Peyer's patch (tissue), 4 donors: ENCODE measurements around the gene MYO1H. TPM values are rescaled to one million over a fixed set of nuclear protein-coding genes. Genes with fewer than 3 reads are reported as not detected.

Source experiments
- DNase-seq, 3 donors: peaks; one replicate each; pipeline ENCODE4 v3.0.0-alpha.2; 2017 to 2019
- H3K27ac ChIP-seq, 4 donors: fragments of 200-600 bp; sonication (generic); one replicate each; pipeline ENCODE4 v1.5.1; 2016 to 2019
- H3K27me3 ChIP-seq, 2 donors: fragments of 200-600 bp; sonication (generic); one replicate each; pipeline ENCODE4 v1.5.1; 2019
- H3K36me3 ChIP-seq, 3 donors: fragments of 200-600 bp; sonication (generic); one replicate each; pipeline ENCODE4 v1.5.1; 2016 to 2019
- H3K4me1 ChIP-seq, 4 donors: fragments of 200-600 bp; sonication (generic); one replicate each; pipeline ENCODE4 v1.5.1; 2016 to 2019
- H3K4me3 ChIP-seq, 4 donors: fragments of 200-600 bp; sonication (generic); 1 replicate in 3 of 4; 2 replicates in 1 of 4; pipeline ENCODE4 v1.5.1; 2016 to 2019; ENCODE audit warnings: mild to moderate bottlenecking in 1 of 4
- H3K9me3 ChIP-seq, 4 donors: fragments of 200-600 bp; sonication (generic); one replicate each; pipeline ENCODE4 v1.5.1; 2016 to 2019; ENCODE audit warnings: mild to moderate bottlenecking in 1 of 4
- POLR2A ChIP-seq, 2 donors: fragments of 450-650 bp; IDR thresholded peaks; one replicate each; pipeline ENCODE4 v1.5.1; 2017; ENCODE audit warnings: antibody characterized with exemption in 2 of 2, mild to moderate bottlenecking in 2 of 2, moderate library complexity in 2 of 2
- total RNA-seq, 4 donors: library from RNA; depleted of rRNA; stranded (reverse); fragments of >200 nt; gene quantifications; one replicate each; pipeline ENCODE4 v1.1.0, GENCODE V29; 2016
- TF ChIP-seq, protein P1 (sequence below), 6 experiments: fragments of 450-650 bp in 4 of 6; fragments of 200-600 bp in 2 of 6; sonication (generic) in 1 of 6; IDR thresholded peaks; one replicate each; pipeline ENCODE4 v1.5.1; 2017 to 2019; ENCODE audit warnings: antibody characterized with exemption in 6 of 6, mild to moderate bottlenecking in 3 of 6, moderate library complexity in 1 of 6

MYO1H gene
- total RNA-seq, 4 donors from 2014 or later: not detected

DNA sequence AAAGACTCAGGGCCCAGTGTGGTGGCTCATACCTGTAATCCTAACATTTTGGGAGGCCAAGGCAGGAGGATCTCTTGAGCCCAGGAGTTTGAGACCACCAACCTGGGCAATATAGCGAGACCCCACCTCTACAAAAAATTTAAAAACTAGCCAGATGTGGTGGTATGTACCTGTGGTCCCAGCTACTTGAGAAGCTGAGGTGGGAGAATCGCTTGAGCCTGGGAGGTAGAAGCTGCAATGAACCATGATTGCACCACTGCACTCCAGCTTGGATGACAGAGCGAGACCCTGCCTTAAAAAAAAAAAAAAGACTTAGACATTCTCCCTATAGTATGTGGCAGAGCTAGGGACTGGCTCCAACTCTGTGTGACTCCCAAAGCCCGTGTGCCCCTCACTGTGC is 132.7 kb downstream of the MYO1H start:
- H3K4me1 ChIP-seq: peaks cover 3 to 32% (median 12%) of the 10 kb centered on the region in 4 donors
- TF ChIP-seq POLR2A (IDR thresholded peaks at IDR 0.05): no peak
- TF ChIP-seq, protein P1, sequence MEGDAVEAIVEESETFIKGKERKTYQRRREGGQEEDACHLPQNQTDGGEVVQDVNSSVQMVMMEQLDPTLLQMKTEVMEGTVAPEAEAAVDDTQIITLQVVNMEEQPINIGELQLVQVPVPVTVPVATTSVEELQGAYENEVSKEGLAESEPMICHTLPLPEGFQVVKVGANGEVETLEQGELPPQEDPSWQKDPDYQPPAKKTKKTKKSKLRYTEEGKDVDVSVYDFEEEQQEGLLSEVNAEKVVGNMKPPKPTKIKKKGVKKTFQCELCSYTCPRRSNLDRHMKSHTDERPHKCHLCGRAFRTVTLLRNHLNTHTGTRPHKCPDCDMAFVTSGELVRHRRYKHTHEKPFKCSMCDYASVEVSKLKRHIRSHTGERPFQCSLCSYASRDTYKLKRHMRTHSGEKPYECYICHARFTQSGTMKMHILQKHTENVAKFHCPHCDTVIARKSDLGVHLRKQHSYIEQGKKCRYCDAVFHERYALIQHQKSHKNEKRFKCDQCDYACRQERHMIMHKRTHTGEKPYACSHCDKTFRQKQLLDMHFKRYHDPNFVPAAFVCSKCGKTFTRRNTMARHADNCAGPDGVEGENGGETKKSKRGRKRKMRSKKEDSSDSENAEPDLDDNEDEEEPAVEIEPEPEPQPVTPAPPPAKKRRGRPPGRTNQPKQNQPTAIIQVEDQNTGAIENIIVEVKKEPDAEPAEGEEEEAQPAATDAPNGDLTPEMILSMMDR (IDR thresholded peaks at IDR 0.05): no peak
- no peaks in the 10 kb centered on the region for H3K27me3 ChIP-seq
- no peaks in the 10 kb centered on the region for H3K9me3 ChIP-seq
- peaks cover 0 to 29% (median 0%) of the 10 kb centered on the region in 3 donors for H3K36me3 ChIP-seq
- no peak for DNase-seq
- H3K27ac ChIP-seq: no peak overlapping the region
- H3K4me3 ChIP-seq: no peak overlapping the region

DNA sequence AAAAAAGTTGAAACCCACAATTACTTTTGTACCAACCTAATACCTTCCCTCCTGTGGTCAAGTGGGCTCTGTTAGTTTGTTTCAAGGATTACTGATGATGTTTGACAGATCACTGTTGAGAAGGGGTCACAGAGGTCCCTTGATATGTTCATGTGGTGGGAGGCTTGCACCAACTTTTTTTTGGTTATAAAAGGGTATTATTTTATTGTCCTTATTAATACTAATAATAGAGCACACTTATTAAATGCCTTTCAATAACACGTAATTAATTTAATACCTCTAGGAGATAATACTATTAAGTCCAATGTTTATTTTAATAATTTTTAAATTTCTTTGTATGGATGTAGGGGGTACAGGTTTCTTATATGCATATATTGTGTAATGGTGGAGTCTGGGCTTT is 134.2 kb downstream of the MYO1H start:
- no peak for DNase-seq
- peaks cover 0 to 17% (median 2%) of the 10 kb centered on the region in 4 donors for H3K4me1 ChIP-seq
- no peaks in the 10 kb centered on the region for H3K9me3 ChIP-seq
- no peak overlapping the region for H3K4me3 ChIP-seq
- TF ChIP-seq, protein P1 (IDR thresholded peaks at IDR 0.05): no peak
- TF ChIP-seq POLR2A (IDR thresholded peaks at IDR 0.05): no peak
- no peak overlapping the region for H3K27ac ChIP-seq
- H3K36me3 ChIP-seq: peaks cover 0 to 44% (median 0%) of the 10 kb centered on the region in 3 donors
- no peaks in the 10 kb centered on the region for H3K27me3 ChIP-seq

DNA sequence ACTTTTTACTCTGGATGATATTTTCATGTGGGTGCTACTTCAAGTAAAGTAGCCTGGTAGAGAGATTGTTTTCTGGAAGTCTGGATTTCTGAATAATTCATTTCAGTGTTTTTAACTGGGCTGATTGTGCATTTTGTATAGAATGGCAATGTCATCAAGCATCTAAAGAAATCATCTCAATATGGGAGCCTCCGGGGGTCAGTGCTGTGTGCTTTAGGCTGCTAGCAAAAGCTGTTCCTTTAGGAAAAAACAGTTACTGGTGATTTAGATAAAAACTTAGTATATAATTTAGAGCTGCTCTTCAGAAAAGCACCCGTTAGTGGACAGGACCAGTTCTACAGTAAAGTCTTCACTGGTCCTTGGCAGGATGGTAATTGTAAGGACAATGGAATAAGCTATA is 134.8 kb downstream of the MYO1H start:
- no peaks in the 10 kb centered on the region for H3K27me3 ChIP-seq
- peaks cover 0 to 16% (median 2%) of the 10 kb centered on the region in 4 donors for H3K4me1 ChIP-seq
- DNase-seq: no peak
- H3K27ac ChIP-seq: no peak overlapping the region
- no peak overlapping the region for H3K4me3 ChIP-seq
- H3K9me3 ChIP-seq: no peaks in the 10 kb centered on the region
- TF ChIP-seq, protein P1 (IDR thresholded peaks at IDR 0.05): no peak
- H3K36me3 ChIP-seq: peaks cover 0 to 51% (median 0%) of the 10 kb centered on the region in 3 donors

DNA sequence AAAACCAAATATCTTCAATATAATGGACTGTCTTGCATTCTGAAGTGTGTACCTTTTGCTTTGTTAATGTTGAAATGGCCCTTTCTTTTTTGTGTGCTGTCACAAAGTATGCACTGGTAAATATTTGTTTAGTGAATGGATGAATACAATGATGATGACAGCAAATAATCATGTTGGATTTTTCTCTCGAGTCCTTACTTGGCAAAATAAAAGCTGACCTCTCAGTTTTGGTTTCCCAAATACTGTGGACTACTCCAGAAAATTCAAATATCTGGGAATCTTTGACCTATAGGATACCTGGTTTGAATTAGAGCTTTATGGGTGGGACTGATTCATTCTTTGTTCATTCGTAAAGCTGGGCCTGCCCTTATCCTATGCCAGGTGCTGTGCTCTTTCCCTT is 135.2 kb downstream of the MYO1H start:
- no peak for DNase-seq
- no peak overlapping the region for H3K27ac ChIP-seq
- H3K4me3 ChIP-seq: no peak overlapping the region
- no peaks in the 10 kb centered on the region for H3K27me3 ChIP-seq
- no peak for TF ChIP-seq POLR2A (IDR thresholded peaks at IDR 0.05)
- TF ChIP-seq, protein P1 (IDR thresholded peaks at IDR 0.05): no peak
- H3K4me1 ChIP-seq: peaks cover 0 to 16% (median 2%) of the 10 kb centered on the region in 4 donors
- peaks cover 0 to 55% (median 0%) of the 10 kb centered on the region in 3 donors for H3K36me3 ChIP-seq
- no peaks in the 10 kb centered on the region for H3K9me3 ChIP-seq

DNA sequence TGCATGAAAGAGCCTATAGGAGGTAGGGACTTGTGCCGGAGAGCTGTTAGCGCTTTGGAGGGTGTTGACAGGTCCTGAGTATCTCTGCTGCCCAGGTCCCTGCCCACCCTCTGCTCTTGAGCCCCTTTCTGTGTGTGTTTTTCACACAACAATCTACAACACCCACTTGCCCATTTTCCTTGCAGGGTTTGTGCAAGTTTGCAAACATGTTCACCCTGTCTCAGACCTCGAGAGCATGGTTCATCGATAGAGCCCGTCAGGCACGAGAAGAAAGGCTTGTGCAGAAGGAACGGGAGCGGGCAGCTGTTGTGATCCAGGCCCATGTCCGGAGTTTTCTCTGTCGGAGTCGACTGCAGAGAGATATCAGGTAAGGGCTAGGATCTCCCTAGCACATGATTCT is 135.6 kb downstream of the MYO1H start:
- TF ChIP-seq, protein P1 (IDR thresholded peaks at IDR 0.05): no peak
- TF ChIP-seq POLR2A (IDR thresholded peaks at IDR 0.05): no peak
- Histone ChIP-seq H3K27me3 (no peaks in the 10 kb centered on the region), H3K27ac (no peak overlapping the region), H3K4me3 (no peak overlapping the region), H3K9me3 (no peaks in the 10 kb centered on the region), H3K36me3 (peaks cover 0 to 59% (median 0%) of the 10 kb centered on the region in 3 donors), H3K4me1 (peaks cover 0 to 12% (median 2%) of the 10 kb centered on the region in 4 donors)
- DNase-seq: no peak

DNA sequence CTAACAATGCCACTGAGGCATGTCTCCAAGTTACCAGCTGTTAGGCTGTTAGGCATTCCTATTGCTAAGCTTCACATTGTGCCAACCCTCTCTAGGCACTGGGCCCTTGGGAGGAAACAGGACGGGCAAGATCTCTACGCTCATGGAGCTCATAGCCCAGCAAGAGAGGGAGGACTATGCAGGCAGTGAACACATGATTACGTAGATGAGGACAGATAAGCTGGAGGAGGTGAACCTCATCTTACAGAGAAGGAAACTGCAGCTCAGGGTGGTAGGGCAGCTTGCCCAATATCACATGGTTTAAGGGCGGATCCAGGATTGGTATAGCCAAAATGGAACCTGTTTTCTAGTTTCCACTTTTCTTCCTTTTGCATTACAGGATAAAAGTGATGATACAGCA is 137.5 kb downstream of the MYO1H start:
- TF ChIP-seq POLR2A (IDR thresholded peaks at IDR 0.05): no peak
- TF ChIP-seq, protein P1 (IDR thresholded peaks at IDR 0.05): no peak
- H3K27me3 ChIP-seq: no peaks in the 10 kb centered on the region
- peaks cover 0 to 78% (median 0%) of the 10 kb centered on the region in 3 donors for H3K36me3 ChIP-seq

More for the DNA sequence above, 137.5 kb downstream of the MYO1H start:
- no peak for DNase-seq
- Histone ChIP-seq H3K4me3 (no peak overlapping the region), H3K4me1 (no peaks in the 10 kb centered on the region), H3K9me3 (no peaks in the 10 kb centered on the region), H3K27ac (no peak overlapping the region)
